Endometrial microvascular endothelial cells (primary cell): ENCODE measurements around the gene RHCE. TPM values are rescaled to one million over a fixed set of nuclear protein-coding genes. Genes with fewer than 3 reads are reported as not detected.
"Not testable (repeated sequence)": the region's sequence is repeated elsewhere in the genome, so short reads cannot be mapped to it uniquely, and the experiment has no call there.

Source experiments
- in situ Hi-C: cut with HindIII; loops from 2 replicates; pipeline ENCODE4 v1.10.0; 2017; ENCODE audit warnings: low sequenced_read_pairs, low pct_unique_long_range_greater_than_20kb; ENCODE audit errors: inconsistent ontology term
- total RNA-seq: library from RNA; depleted of rRNA; stranded (reverse); fragments of >200 nt; gene quantifications from one replicate; pipeline ENCODE4 v1.2.3, GENCODE V29; 2015; ENCODE audit errors: inconsistent ontology term

Gene RHCE
- total RNA-seq, 1 donor from 2014 or later, result not detected

DNA sequence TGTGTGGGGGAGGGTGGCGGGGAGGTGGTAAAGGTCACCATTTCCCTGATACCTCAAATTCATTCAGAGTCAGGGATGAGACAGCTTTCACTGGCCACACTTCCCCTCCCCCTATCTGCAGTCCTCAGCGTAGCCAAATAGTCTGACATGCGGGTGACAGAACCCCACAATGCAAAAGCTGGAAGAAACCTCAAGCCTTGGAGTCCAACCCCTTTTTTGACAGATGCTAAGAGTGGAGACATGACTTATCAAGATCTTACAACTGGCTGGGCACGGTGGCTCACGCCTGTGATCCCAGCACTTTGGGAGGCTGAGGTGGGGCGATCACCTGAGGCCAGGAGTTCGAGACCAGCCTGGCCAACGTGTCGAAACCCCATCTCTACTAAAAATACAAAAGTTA, 98.5 kb downstream of the RHCE start:
- in situ Hi-C loops, result not testable (repeated sequence)

- in situ Hi-C loops, result not testable (repeated sequence)
Observed at GRCh38 chr1:25320314-25320938, 100.2 kb downstream of the RHCE start.

DNA sequence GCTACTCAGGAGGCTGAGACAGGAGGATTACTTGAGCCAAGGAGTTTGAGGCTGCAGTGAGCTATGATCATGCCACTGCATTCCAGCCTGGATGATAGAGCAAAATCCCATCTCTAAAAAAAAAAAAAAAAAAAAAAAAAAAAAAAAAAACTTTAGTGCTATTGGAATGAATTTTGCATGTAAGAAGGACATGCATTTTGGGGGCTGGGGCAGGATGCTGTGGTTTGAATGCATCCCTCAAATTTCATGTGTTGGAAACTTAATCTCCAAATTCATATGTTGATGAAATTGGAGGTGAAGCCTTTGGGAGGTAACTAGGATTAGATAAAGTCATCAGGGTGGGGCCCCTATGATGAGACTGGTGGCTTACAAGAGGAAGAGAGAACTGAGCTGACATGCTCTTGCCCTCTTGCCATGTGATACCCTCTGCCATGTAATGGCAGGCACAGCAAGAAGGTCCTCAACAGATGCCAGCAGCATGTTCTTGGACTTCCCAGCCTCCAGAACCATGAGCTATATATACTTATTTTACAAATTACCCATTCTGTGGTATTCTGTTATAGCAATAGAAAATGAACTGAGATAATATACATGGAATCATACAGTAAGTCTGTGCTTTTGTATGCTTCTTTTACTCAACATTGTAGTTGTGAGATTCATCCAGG, 107.7 kb downstream of the RHCE start:
- in situ Hi-C loops, result not testable (repeated sequence)

Other genes starting within 250 kb of the RHCE start
- gene SYF2, start 188.3 kb downstream of the RHCE start, total RNA-seq, result 23.2 TPM
- gene RSRP1, start 173.4 kb downstream of the RHCE start, total RNA-seq, result 40.0 TPM
- gene RHD, start 148.3 kb downstream of the RHCE start, total RNA-seq, result not detected
- 112 TPM for gene TMEM50A, start 82.5 kb downstream of the RHCE start, total RNA-seq
- gene MACO1, start 10.1 kb upstream of the RHCE start, total RNA-seq, result 15.0 TPM
- 15.5 TPM for gene LDLRAP1, start 122.8 kb upstream of the RHCE start, total RNA-seq
- not detected for gene MAN1C1, start 196.0 kb upstream of the RHCE start, total RNA-seq